Measurements from ENCODE around the gene TYW3.
A peak's percentile ranks its signal among the peaks of the same experiment; 100 is the strongest.
"Not testable (repeated sequence)": the region's sequence is repeated elsewhere in the genome, so short reads cannot be mapped to it uniquely, and the experiment has no call there.

The TYW3 gene

GRCh38 chr1:74731399-74732052 lies 1.4 kb upstream of the TYW3 start (continued):
- TF ChIP-seq CREB5 (CRISPR knock-in tag; IDR thresholded peaks at IDR 0.05; ENCODE audit: low read depth) = no peak
- TF ChIP-seq TOX (CRISPR knock-in tag; IDR thresholded peaks at IDR 0.05; ENCODE audit: borderline replicate concordance) = no peak
- no peak for TF ChIP-seq GLIS3 (CRISPR knock-in tag; IDR thresholded peaks at IDR 0.05)
- TF ChIP-seq ARNTL (CRISPR knock-in tag; IDR thresholded peaks at IDR 0.05; ENCODE audit: borderline replicate concordance, low read depth) = no peak
- no peak for TF ChIP-seq ZNF70 (CRISPR knock-in tag; IDR thresholded peaks at IDR 0.05)
- no peak for TF ChIP-seq ZNF565 (CRISPR knock-in tag; conservative IDR thresholded peaks at IDR 0.05; ENCODE audit: low read depth)
- TF ChIP-seq RARB (CRISPR knock-in tag; IDR thresholded peaks at IDR 0.05) = no peak

GRCh38 chr1:74732071-74732946 lies 643 bp upstream of the TYW3 start:
- peak; percentile 53 for ATAC-seq

GRCh38 chr1:74733604-74734484 lies 892 bp downstream of the TYW3 start:
- no peak for TF ChIP-seq CSDC2 (CRISPR knock-in tag; IDR thresholded peaks at IDR 0.05)
- no peak for TF ChIP-seq BACH2 (CRISPR knock-in tag; IDR thresholded peaks at IDR 0.05; ENCODE audit: borderline replicate concordance)
- no peak for TF ChIP-seq ZNF70 (CRISPR knock-in tag; IDR thresholded peaks at IDR 0.05)
- TF ChIP-seq TCF4 (CRISPR knock-in tag; IDR thresholded peaks at IDR 0.05; ENCODE audit: borderline replicate concordance) = no peak
- TF ChIP-seq ARNTL (CRISPR knock-in tag; IDR thresholded peaks at IDR 0.05; ENCODE audit: borderline replicate concordance, low read depth) = no peak
- TF ChIP-seq ISL1 (CRISPR knock-in tag; IDR thresholded peaks at IDR 0.05) = no peak
- TF ChIP-seq PPARA (CRISPR knock-in tag; IDR thresholded peaks at IDR 0.05; ENCODE audit: borderline replicate concordance) = no peak
- TF ChIP-seq CSRNP3 (CRISPR knock-in tag; IDR thresholded peaks at IDR 0.05) = no peak
- no peak for TF ChIP-seq POU6F1 (CRISPR knock-in tag; IDR thresholded peaks at IDR 0.05; ENCODE audit: borderline replicate concordance, low read depth)
- TF ChIP-seq PATZ1 (CRISPR knock-in tag; IDR thresholded peaks at IDR 0.05; ENCODE audit: borderline replicate concordance) = no peak
- no peak for TF ChIP-seq SNAI2 (CRISPR knock-in tag; IDR thresholded peaks at IDR 0.05)
- peak; percentile 62 for ATAC-seq

GRCh38 chr1:74737333-74737732 lies 4.4 kb downstream of the TYW3 start:
- no peak for TF ChIP-seq ARNTL (CRISPR knock-in tag; IDR thresholded peaks at IDR 0.05; ENCODE audit: borderline replicate concordance, low read depth)
- TF ChIP-seq ESRRG (CRISPR knock-in tag; IDR thresholded peaks at IDR 0.05) = no peak
- no peak for TF ChIP-seq ZFP3 (CRISPR knock-in tag; IDR thresholded peaks at IDR 0.05)
- TF ChIP-seq ISL1 (CRISPR knock-in tag; IDR thresholded peaks at IDR 0.05) = no peak
- TF ChIP-seq ZC3H10 (CRISPR knock-in tag; IDR thresholded peaks at IDR 0.05) = no peak
- TF ChIP-seq PATZ1 (CRISPR knock-in tag; IDR thresholded peaks at IDR 0.05; ENCODE audit: borderline replicate concordance) = no peak
- no peak for TF ChIP-seq CREB5 (CRISPR knock-in tag; IDR thresholded peaks at IDR 0.05; ENCODE audit: low read depth)
- TF ChIP-seq ZFP30 (CRISPR knock-in tag; IDR thresholded peaks at IDR 0.05) = no peak
- ATAC-seq = no peak

DNA sequence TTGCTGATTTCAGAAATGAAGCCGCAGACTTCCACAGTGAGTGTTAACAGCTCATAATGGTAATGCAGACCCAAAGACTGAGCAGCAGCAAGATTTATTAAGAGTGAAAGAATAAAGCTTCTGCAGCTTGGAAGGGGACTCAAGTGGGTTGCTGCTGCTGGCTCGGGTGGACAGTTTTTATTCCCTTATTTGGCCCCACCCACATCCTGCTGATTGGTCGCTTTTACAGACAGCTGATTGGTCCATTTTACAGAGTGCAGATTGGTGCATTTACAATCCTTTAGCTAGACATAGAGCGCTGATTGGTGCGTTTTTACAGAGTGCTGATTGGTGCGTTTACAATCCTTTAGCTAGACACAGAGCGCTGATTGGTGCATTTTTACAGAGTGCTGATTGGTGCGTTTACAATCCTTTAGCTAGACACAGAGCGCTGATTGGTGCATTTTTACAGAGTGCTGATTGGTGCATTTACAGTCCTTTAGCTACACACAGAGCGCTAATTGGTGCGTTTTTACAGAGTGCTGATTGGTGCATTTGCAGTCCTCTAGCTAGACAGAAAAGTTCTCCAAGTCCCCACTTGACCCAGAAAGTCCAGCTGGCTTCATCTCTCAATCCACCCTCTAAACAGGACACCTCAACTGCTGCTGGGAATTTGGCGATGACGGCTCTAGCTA lies 7.5 kb downstream of the TYW3 start:
- ATAC-seq = not testable (repeated sequence)

DNA sequence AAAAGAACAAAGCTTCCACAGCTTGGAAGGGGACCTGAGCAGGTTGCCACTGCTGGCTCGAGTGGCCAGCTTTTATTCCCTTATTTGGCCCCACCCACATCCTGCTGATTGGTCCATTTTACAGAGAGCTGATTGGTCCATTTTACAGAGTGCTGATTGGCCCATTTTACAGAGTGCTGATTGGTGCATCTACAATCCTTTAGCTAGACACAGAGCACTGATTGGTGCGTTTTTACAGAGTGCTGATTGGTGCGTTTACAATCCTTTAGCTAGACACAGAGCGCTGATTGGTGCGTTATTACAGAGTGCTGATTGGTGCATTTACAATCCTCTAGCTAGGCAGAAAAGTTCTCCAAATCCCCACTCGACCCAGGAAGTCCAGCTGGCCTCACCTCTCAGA lies 12.3 kb downstream of the TYW3 start:
- ATAC-seq = not testable (repeated sequence)

Measured in SK-N-SH treated with all-trans-retinoic acid at 6 μM for 48 hours (cell line).